SK-N-SH treated with all-trans-retinoic acid at 6 μM for 48 hours (cell line): ENCODE measurements around the gene MINDY4.
A peak's percentile ranks its signal among the peaks of the same experiment; 100 is the strongest.

Source experiments
- ATAC-seq: fragments of 200-7000 bp; cut with Tn5 transposase; 3 replicates; pipeline ENCODE4 v1.9.1; 2020; ENCODE audit warnings: mild to moderate bottlenecking, moderate library complexity
- ARNTL ChIP-seq: fragments of 450-650 bp; formaldehyde crosslinking; IDR thresholded peaks from 2 replicates; pipeline ENCODE4 v1.5.0; 2020; ENCODE audit warnings: low read depth, mild to moderate bottlenecking, moderate library complexity, borderline replicate concordance
- BACH2 ChIP-seq: fragments of 250-450 bp; sonication (Bioruptor Pico); IDR thresholded peaks from 2 replicates; pipeline ENCODE4 v1.9.0; 2021; ENCODE audit warnings: mild to moderate bottlenecking, borderline replicate concordance
- CREB5 ChIP-seq: fragments of 250-450 bp; sonication (Bioruptor Pico); IDR thresholded peaks from 2 replicates; pipeline ENCODE4 v1.5.1; 2020; ENCODE audit warnings: low read depth, mild to moderate bottlenecking, moderate library complexity
- CSRNP3 ChIP-seq: fragments of 250-450 bp; sonication (Bioruptor Pico); IDR thresholded peaks from 2 replicates; pipeline ENCODE4 v1.5.1; 2021; ENCODE audit warnings: mild to moderate bottlenecking, moderate library complexity
- ISL1 ChIP-seq: fragments of 250-450 bp; sonication (Bioruptor Pico); IDR thresholded peaks from 2 replicates; pipeline ENCODE4 v2.1.2; 2022; ENCODE audit warnings: mild to moderate bottlenecking, moderate library complexity
- OSR1 ChIP-seq: fragments of 250-450 bp; sonication (Bioruptor Pico); IDR thresholded peaks from 2 replicates; pipeline ENCODE4 v1.8.0; 2022; ENCODE audit warnings: moderate library complexity, mild to moderate bottlenecking, inconsistent platforms
- POU6F1 ChIP-seq: fragments of 250-450 bp; sonication (Bioruptor Pico); IDR thresholded peaks from 2 replicates; pipeline ENCODE4 v1.8.0; 2021; ENCODE audit warnings: low read depth, mild to moderate bottlenecking, moderate library complexity, borderline replicate concordance
- PPARA ChIP-seq: fragments of 250-450 bp; sonication (Bioruptor Pico); IDR thresholded peaks from 2 replicates; pipeline ENCODE4 v1.5.0; 2020; ENCODE audit warnings: mild to moderate bottlenecking, borderline replicate concordance
- SNAI2 ChIP-seq: fragments of 250-450 bp; sonication (Bioruptor Pico); IDR thresholded peaks from 2 replicates; pipeline ENCODE4 v1.5.0; 2020; ENCODE audit warnings: mild to moderate bottlenecking, moderate library complexity
- TCF4 ChIP-seq: fragments of 250-450 bp; sonication (Bioruptor Pico); IDR thresholded peaks from 2 replicates; pipeline ENCODE4 v1.8.0; 2021; ENCODE audit warnings: mild to moderate bottlenecking, moderate library complexity, borderline replicate concordance
- TOX ChIP-seq: fragments of 250-450 bp; sonication (Bioruptor Pico); IDR thresholded peaks from 2 replicates; pipeline ENCODE4 v1.8.0; 2021; ENCODE audit warnings: mild to moderate bottlenecking, moderate library complexity, borderline replicate concordance
- ZC3H10 ChIP-seq: fragments of 250-450 bp; sonication (Bioruptor Pico); IDR thresholded peaks from 2 replicates; pipeline ENCODE4 v1.5.1; 2021; ENCODE audit warnings: mild to moderate bottlenecking, moderate library complexity
- ZFP3 ChIP-seq: fragments of 250-450 bp; sonication (Bioruptor Pico); IDR thresholded peaks from 2 replicates; pipeline ENCODE4 v1.5.0; 2020; ENCODE audit warnings: mild to moderate bottlenecking, moderate library complexity
- ZNF8 ChIP-seq: fragments of 450-650 bp; formaldehyde crosslinking; IDR thresholded peaks from 2 replicates; pipeline ENCODE4 v1.5.0; 2020; ENCODE audit warnings: mild to moderate bottlenecking, moderate library complexity
- TF ChIP-seq, protein P1 (sequence below): fragments of 250-450 bp; sonication (Bioruptor Pico); IDR thresholded peaks from 2 replicates; pipeline ENCODE4 v1.5.0; 2020; ENCODE audit warnings: mild to moderate bottlenecking, moderate library complexity

Gene MINDY4

GRCh38 chr7:30880125-30880720, 109.0 kb downstream of the MINDY4 start:
- no peak for TF ChIP-seq SNAI2
- no peak for TF ChIP-seq TOX
- no peak for TF ChIP-seq ARNTL (CRISPR knock-in tag)
- TF ChIP-seq CREB5: no peak
- TF ChIP-seq PPARA (CRISPR knock-in tag): no peak
- no peak for TF ChIP-seq TCF4 (CRISPR knock-in tag)
- no peak for TF ChIP-seq POU6F1 (CRISPR knock-in tag)
- TF ChIP-seq ZNF8: no peak
- no peak for TF ChIP-seq ISL1 (CRISPR knock-in tag)
- no peak for TF ChIP-seq ZFP3 (CRISPR knock-in tag)
- TF ChIP-seq CSRNP3 (CRISPR knock-in tag): no peak
- ATAC-seq: peak; percentile 8; the same call in 1 of the 3 replicates

- no peak; the same call in 2 of the 3 replicates for ATAC-seq
Measured at GRCh38 chr7:30880941-30881340, 109.7 kb downstream of the MINDY4 start.

GRCh38 chr7:30881448-30881847, 110.2 kb downstream of the MINDY4 start:
- TF ChIP-seq ZFP3 (CRISPR knock-in tag): no peak
- no peak for TF ChIP-seq BACH2 (CRISPR knock-in tag)
- TF ChIP-seq ISL1 (CRISPR knock-in tag): no peak
- TF ChIP-seq POU6F1 (CRISPR knock-in tag): no peak
- TF ChIP-seq, protein P1, sequence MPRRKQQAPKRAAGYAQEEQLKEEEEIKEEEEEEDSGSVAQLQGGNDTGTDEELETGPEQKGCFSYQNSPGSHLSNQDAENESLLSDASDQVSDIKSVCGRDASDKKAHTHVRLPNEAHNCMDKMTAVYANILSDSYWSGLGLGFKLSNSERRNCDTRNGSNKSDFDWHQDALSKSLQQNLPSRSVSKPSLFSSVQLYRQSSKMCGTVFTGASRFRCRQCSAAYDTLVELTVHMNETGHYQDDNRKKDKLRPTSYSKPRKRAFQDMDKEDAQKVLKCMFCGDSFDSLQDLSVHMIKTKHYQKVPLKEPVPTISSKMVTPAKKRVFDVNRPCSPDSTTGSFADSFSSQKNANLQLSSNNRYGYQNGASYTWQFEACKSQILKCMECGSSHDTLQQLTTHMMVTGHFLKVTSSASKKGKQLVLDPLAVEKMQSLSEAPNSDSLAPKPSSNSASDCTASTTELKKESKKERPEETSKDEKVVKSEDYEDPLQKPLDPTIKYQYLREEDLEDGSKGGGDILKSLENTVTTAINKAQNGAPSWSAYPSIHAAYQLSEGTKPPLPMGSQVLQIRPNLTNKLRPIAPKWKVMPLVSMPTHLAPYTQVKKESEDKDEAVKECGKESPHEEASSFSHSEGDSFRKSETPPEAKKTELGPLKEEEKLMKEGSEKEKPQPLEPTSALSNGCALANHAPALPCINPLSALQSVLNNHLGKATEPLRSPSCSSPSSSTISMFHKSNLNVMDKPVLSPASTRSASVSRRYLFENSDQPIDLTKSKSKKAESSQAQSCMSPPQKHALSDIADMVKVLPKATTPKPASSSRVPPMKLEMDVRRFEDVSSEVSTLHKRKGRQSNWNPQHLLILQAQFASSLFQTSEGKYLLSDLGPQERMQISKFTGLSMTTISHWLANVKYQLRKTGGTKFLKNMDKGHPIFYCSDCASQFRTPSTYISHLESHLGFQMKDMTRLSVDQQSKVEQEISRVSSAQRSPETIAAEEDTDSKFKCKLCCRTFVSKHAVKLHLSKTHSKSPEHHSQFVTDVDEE: no peak
- no peak for TF ChIP-seq ARNTL (CRISPR knock-in tag)
- TF ChIP-seq OSR1 (CRISPR knock-in tag): no peak
- no peak for TF ChIP-seq SNAI2
- no peak for TF ChIP-seq ZC3H10 (CRISPR knock-in tag)
- no peak for ATAC-seq

More at GRCh38 chr7:30880941-30881340, 109.7 kb downstream of the MINDY4 start:
- TF ChIP-seq PPARA (CRISPR knock-in tag): no peak
- TF ChIP-seq, protein P1: no peak
